Fibroblast of upper back skin (primary cell): ENCODE results near the gene LINC00632.

ENCODE experiments used
- DNase-seq: peaks from one replicate; pipeline ENCODE4 v3.0.0-alpha.2; 2013

The LINC00632 gene

DNA sequence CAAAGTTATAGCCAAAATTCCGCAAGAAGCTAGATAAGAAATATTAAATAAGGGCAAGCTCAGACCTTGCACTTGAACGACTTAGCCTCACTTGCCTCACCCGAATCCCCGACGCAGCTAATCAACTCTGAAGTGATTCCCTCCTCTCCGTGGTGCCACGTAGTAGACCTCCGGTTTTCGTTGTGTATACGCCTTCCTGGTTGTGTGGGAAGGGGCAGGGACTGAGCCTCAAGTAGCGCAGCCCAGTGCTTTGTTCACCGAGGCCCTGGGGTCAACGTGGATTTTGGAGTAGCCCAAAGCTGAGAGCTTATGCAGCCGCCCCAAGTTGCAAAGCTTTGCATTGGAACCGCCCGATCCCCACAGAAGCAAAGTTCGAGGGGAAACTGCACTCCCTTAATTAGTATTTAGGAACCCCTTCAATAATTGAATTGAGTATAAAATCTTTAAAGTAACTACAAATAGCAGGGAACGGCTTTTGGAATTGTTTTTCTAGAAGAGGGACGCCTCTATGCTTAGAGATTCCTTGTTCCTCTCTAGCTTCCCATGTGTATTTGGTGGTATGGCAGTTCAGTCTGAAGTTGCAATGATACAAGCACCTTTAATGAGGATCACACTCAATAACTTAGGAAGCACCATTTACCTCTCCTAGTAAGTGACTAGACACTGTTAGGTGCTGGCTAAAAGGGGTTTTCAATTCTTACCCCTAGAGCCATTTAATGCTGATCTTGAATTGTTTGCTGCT lies 55.7 kb downstream of the LINC00632 start:
- DNase-seq, result peak; percentile 62

DNA sequence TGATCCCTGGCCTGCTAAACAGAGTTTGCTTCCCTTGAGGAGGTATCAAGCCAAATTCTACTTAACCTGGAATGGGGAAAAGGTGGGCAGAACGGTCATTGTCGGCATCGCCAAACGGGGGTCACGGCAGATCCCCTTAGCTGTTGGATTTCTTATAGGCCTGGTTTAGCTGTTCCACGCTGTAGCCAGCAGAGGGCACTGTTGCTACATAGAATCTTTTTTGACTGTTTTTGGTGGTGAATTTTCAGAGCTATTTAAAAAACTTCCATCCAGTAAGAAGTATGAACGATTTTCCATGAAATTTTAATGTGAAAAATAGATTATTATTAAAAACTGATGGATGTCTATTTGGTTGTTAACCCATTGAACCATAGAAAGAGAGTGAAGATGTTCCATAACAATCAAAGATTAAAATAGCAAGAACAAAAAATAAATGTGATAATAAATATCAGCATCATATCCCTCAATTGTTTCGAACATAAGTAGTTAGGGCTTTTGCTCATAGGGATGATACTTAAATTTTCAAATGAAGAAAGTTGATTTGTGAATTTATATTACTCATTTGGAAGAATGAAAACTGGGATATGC lies 56.6 kb downstream of the LINC00632 start:
- DNase-seq, result peak; percentile 69

DNA sequence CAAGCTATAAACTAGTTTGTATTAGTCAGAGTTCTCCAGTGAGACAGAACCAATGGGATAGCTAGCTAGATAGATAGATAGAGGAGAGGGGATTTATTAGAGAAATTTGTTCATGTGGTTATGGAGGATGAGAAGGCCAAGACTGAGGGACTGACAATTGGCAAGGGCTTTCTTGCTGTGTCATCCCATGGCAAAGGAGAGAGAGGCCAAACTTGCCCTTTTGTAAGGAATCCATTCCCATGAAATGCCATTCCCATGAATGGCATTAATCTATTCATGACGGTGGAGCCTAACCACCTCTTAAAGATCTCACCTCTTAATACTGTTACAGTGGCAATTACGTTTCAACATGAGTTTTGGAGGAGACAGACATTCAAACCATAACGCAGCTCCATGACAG lies 58.1 kb downstream of the LINC00632 start:
- DNase-seq, result peak; percentile 4

DNA sequence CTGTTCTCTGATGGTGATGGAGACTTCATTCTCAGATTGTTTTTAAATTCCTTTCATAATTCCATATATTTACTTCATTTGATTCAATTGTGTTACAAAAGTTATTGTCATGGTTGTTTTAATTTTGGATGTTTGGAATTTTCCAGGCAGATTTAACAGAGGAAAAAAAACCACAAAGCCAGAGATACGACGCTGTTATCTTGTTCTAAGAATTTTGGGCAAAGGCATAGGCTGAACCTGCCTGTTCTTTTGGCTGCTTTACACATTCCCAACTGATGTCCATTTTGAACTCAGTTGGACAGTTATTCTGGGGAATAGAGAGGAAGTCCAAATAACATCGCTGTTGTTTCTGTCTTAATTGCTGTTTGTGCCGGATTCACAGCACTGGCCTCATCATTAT lies 65.7 kb downstream of the LINC00632 start:
- no peak for DNase-seq

DNA sequence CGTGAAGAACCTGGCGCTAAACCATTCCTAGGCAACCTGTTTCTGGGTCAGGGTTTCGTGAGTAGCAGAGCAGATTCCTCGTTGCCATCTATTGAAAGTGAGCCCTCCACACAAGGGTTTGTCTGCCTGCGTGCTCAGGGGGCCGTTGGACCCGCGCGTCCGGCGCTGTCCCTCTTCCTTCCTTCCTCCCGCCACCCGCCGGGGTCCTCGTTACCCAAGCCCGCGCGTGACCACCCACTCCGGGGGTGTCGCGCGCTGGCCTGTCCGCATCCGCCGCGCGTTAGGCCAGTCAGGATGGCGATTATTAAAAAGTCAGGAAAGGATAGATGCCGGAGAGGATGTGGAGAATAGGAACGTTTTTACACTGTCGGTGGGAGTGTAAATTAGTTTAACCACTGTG lies 66.8 kb downstream of the LINC00632 start:
- DNase-seq, result no peak

DNA sequence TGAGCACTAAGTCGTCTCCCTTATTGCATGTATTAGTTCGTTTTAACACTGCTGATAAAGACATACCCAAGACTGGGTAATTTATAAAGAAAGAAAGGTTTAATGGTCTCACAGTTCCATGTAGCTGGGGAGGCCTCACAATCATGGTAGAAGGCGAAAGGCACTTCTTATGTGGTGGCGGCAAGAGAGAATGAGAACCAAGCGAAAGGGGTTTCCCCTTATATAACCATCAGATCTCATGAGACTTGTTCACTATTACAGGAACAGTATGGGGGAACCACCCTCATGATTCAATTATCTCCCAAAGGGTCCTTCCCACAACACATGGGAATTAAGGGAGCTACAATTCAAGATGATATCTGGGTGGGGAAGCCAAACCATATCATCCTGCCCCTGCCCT lies 85.1 kb downstream of the LINC00632 start:
- no peak for DNase-seq

DNA sequence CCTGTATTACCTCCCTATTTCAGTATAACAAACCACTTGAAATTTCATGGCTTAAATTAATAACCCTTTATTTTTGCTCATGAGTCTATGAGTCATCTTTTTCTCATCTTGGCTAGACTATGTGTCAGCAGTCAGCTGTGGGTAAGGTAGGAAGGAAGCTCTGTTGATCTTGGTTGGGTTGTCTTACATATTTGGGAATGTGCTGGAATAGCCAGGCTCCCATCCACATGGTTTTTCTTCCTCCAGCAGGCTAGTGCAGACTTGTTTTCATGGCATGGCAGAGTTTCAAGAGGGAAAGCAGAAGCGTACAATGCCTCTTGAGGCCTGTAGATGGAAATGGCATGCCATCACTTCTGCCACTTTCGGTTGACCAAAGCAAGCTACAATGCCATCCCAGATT lies 89.7 kb downstream of the LINC00632 start:
- DNase-seq, result no peak

DNA sequence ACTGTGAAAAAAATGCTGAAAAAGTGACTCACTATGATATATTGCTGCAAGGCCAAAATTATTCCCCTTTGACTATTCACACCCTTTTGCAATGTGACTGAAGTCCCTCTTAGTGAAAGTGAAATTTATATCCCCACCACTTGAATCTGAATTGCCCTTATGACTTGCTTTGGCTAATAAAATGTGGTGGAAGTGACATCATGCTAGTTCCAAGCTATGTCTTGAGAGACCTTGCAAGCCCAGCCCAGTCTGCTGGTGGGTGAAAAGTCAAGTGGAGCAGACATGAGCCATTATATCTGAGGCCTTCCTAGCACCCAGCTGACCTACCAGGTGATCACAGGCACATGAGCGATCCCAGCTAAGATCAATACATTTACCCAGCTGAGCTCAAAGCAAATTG lies 94.7 kb downstream of the LINC00632 start:
- no peak for DNase-seq

DNA sequence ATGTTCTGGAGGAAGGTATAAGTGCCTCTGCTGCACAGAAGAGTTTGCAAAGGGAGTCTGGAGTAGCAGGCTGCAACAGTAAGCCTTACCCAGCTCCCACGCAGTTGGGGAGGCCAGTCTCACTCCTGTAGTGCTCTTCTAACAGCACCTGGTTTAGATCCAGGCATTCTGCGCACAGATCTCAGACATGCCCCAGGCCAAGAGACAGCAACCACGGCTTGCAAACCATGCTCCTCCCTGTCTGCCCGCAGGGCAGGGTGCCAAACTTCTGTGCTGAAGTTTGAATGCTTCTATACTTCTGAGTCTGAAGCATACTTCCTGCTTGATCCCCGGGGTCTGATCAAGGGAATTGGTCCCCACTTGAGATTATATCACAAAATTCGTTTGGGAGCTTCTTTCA lies 106.3 kb downstream of the LINC00632 start:
- DNase-seq, result peak; percentile 63

DNA sequence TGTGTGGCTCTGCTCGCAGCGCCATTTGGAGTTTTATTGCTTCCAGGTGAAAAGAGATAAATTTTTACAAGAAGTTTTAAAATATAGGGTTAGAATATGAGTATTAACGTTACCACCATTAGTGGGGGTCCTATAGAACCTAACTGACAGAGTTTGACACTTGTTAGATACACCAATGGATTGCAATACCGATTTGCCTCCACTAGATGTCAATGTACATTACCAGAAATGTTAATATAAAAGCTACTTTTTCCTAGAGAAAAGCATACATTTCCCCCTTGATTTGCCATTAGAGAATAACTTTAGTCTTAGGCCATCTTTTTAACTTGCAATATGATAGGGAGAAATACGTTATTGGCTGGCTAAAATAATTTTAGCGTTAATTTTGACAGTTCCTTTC lies 108.4 kb downstream of the LINC00632 start:
- DNase-seq, result peak; percentile 21

DNA sequence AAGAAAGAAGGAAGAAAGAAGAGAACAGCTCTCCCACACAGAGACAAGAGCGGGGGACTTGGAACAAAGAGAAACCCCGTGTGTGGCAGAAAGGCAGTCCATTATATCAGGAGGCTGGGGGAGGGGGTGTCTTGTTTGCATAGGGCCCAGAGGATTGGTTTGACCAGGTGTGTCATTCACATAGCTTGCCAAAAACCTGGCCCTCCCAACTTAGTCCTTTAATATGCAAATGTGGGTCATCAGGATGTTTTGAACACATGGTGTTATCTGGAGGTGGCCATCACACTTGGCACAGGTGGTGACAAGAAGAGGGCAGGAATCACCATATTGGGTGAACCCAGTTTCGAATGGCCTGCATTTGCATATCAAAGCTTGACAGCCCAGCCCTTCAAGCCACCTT lies 111.7 kb downstream of the LINC00632 start:
- DNase-seq, result no peak

DNA sequence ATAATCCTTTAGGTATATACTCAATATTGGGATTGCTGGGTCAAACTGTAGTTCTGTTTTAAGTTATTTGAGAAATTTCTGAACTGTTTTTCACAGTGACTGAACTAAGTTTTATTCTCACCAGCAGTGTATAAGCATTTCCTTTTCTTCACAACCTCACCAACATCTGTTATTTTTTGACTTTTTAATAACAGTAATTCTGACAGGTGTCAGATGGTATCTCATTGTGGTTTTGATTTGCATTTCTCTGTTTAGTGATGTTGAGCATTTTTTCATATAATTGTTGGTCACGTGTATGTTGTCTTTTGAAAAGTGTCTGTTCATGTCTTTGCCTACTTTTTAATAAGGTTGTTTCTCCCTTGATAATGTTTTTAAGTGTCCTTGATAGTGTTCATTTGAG lies 112.6 kb downstream of the LINC00632 start:
- DNase-seq, result no peak

DNA sequence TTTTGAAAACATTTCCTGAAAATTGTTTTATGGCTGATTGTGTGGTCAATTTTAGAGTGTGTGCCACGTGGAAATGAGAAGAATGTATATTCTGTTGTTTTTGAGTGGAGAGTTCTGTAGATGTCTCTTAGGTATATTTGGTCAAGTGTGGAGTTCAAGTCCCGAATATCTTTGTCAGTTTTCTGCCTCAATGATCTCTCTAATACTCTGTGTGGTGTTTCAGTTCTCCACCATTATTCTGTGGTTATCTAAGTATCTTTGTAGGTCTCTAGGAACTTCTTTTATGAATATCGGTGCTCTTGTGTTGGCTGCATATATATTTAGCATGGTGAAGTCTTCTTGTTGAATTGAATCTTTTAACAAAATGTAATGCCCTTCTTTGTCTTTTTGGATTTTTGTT lies 113.3 kb downstream of the LINC00632 start:
- DNase-seq, result no peak

DNA sequence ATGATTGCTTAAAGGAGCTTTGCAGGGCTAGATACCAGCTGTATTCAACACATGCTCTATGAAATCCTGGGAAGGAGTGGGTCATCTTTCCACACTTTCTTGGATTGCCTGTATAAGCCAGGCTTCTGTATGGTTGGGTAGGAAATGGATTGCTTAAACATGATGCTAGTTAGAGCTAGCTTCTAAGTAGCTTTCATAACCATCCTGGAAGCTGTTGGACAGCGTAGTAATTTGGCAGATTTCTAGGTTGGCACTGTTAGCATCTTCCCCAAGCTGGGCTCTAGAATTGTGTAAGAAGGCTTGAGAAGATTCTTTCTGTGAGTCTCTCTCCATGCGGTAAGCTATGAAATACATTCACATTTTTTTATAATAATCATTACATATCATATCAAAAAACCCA lies 127.3 kb downstream of the LINC00632 start:
- DNase-seq, result no peak
